ENCODE results near the gene FHIT. TPM values are rescaled to one million over a fixed set of nuclear protein-coding genes. Genes with fewer than 3 reads are reported as not detected.

Gene FHIT
- total and polyA plus RNA-seq, 2 of the 4 experiments (the other 2 are of a cell fraction): 0.07 TPM; not detected in 1

DNA sequence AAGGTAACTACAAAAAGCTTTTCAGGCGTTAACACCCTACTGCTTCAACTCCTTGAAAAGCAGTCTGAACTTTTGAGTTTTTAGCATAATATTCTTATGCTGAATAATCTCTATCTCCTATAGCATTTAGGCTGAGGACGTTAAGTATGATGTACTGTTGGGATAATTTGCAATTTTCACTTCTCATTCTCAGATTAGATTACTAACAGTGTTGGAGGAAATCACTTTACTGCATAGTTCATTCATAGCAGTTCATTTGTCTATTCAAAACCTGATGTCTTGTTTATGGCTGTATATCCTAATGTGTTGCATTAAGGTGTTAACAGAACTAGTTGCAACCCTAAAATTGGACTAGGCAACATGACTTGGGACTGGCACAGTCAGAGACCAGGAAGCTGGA lies 983.1 kb downstream of the FHIT start:
- Histone ChIP-seq H2AK5ac (ENCODE audit: low read depth, low read length) (no peak overlapping the region), H4K91ac (ENCODE audit: insufficient read depth, low read depth, low read length) (no peak overlapping the region), H4K8ac (ENCODE audit: low read depth in 2 of 2, low read length in 2 of 2) (no peak overlapping the region), H3K9me1 (ENCODE audit: insufficient read depth, low read length) (no peaks in the 10 kb centered on the region), H2BK20ac (ENCODE audit: low read depth, low read length) (no peak overlapping the region), H3K4ac (ENCODE audit: low read depth, low read length) (no peak overlapping the region), H3K9me3 (ENCODE audit: control insufficient read depth, insufficient read depth, low read length) (no peaks in the 10 kb centered on the region), H2BK15ac (ENCODE audit: low read depth, low read length) (no peak overlapping the region), H3K56ac (ENCODE audit: extremely low read depth, insufficient read depth, low read length) (no peak overlapping the region), H4K20me1 (ENCODE audit: insufficient read depth, low read length) (no peaks in the 10 kb centered on the region), H2AFZ (replicated peaks; ENCODE audit: low read length, poor library complexity) (no peak overlapping the region), H3K4me1 (ENCODE audit: control insufficient read depth, insufficient read depth, low read length) (no peaks in the 10 kb centered on the region), H3K79me1 (ENCODE audit: low read depth in 1 of 2, low read length in 2 of 2) (no peaks in the 10 kb centered on the region), H2AK9ac (replicated peaks; ENCODE audit: low read depth, low read length, poor library complexity) (no peak overlapping the region), H3K18ac (ENCODE audit: low read depth, low read length) (no peak overlapping the region), H3K4me3 (ENCODE audit: insufficient read depth, low read depth, low read length) (no peak overlapping the region), H3K4me2 (ENCODE audit: low read depth, low read length) (no peak overlapping the region), H2BK120ac (ENCODE audit: low read depth, low read length) (no peak overlapping the region), H3K23ac (ENCODE audit: low read depth, low read length) (no peak overlapping the region), H4K5ac (ENCODE audit: low read depth, low read length) (no peak overlapping the region), H3K9ac (ENCODE audit: low read depth, low read length) (no peak overlapping the region), H3K14ac (replicated peaks; ENCODE audit: low read depth, low read length) (no peak overlapping the region), H2BK5ac (ENCODE audit: low read depth, low read length, poor library complexity, severe bottlenecking) (no peak overlapping the region), H3K36me3 (ENCODE audit: control insufficient read depth, insufficient read depth, low read length) (no peaks in the 10 kb centered on the region), H3K27ac (ENCODE audit: insufficient read depth, low read length) (no peak overlapping the region), H3K27me3 (ENCODE audit: control insufficient read depth, insufficient read depth, low read length) (no peaks in the 10 kb centered on the region)
- TF ChIP-seq BHLHE40 (IDR thresholded peaks at IDR 0.05; ENCODE audit: low read depth, low read length): no peak
- no peak for TF ChIP-seq FOS (IDR thresholded peaks at IDR 0.05; ENCODE audit: low read depth, low read length)
- TF ChIP-seq POLR2A (IDR thresholded peaks at IDR 0.05; ENCODE audit: low read depth, low read length): no peak
- no TSS peak for BruUV-seq (replicated peaks)
- ChIA-PET POLR2A (ENCODE audit: unreplicated experiment) (no interaction called here), CTCF (no interaction called here)
- in situ Hi-C loops (cut with MboI; ENCODE audit: low sequenced_read_pairs) (no loop called here), intact Hi-C loops (cut with micrococcal nuclease) (no loop called here), dilution Hi-C loops (cut with HindIII; ENCODE audit: low sequenced_read_pairs, unreplicated experiment) (no loop called here)
- WGBS, 2 experiments (ENCODE audit: extremely low coverage in 2 of 2, insufficient read length in 1 of 2): no CpG with 5 or more reads among the region's 2 CpGs
- no peak for ATAC-seq (ENCODE audit: low read depth)
- no peak for DNase-seq
